GM21390 (cell line): ENCODE data around the gene ACKR3.
A peak's percentile ranks its signal among the peaks of the same experiment; 100 is the strongest.

ENCODE experiments used
- ATAC-seq: cut with Tn5 transposase; IDR thresholded peaks from one replicate; pipeline ENCODE4 v1.9.1; 2021; ENCODE audit not compliant: unreplicated experiment

Gene ACKR3

DNA sequence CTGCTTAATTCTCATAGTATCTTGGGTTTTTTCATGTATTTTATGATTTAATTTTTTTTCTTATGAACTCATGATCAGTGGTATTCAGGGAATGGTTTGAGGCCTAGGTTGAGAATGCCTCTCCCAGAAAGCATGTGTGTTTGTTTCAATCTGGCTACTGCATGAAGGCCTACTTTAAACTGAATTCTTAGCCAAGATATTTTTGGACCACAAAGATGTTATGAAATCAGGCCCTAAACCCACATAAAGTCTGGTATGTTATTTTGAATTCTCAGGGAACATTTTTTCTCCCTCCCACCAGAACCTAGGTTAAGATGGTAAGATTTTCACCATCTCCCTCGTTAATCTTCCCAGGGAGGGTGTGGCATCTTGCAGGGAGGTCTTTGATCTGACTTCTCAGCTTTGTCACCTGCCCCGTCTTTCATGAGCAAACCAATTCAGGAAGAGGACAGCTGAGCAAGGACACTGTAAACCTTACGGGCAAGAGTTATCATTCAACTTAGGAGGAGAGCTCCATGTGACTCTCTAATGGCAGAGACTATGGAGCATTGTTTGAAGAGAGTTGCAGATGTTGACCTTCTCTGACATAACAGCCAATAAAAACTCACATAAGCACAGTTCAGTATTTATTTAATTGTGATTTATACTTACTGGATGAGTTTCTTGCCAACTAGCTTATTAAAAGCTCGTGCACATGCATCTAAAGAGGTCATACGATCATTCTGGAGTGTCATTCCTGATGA, 21.3 kb upstream of the ACKR3 start:
- ATAC-seq = no peak

DNA sequence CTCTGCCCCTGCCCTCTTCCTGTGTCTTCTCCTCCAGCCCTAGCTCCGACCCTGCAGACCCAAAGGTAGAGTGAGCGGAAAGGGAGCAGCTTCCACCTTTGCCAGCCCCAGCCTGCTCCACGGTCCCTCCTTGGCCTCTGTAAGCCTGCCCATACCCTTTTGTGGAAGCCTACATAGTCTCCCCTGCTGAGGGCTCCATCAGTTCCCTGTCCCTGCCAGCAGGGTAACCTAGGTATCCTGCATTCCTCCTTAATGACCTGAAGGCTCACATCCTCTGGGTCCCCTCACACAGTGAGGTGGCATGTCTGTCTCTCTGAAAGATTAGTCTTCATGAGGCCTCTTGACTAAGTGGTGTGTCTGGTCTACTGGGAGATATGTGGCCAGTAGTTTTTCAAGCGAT, 20.5 kb upstream of the ACKR3 start:
- ATAC-seq = no peak

DNA sequence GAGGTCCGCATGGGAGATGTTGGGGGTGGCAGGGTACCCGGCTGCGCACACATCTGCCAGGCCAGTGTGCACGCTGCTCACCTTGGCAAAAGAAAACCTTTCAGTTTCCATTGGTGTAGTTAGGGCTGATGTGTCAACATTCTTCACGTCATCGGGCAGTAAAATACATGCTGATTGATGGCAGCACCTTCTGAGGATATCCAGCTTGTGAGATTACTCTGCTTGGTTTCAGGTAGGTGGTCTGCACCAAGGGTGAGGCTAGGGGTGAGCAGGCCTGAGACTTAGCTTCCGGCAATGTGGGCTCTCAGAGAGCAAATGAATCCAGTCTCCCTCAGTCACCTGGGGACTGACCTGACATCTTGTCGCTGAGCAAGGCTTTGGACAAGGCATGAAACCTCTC, 19.3 kb upstream of the ACKR3 start:
- ATAC-seq = no peak

DNA sequence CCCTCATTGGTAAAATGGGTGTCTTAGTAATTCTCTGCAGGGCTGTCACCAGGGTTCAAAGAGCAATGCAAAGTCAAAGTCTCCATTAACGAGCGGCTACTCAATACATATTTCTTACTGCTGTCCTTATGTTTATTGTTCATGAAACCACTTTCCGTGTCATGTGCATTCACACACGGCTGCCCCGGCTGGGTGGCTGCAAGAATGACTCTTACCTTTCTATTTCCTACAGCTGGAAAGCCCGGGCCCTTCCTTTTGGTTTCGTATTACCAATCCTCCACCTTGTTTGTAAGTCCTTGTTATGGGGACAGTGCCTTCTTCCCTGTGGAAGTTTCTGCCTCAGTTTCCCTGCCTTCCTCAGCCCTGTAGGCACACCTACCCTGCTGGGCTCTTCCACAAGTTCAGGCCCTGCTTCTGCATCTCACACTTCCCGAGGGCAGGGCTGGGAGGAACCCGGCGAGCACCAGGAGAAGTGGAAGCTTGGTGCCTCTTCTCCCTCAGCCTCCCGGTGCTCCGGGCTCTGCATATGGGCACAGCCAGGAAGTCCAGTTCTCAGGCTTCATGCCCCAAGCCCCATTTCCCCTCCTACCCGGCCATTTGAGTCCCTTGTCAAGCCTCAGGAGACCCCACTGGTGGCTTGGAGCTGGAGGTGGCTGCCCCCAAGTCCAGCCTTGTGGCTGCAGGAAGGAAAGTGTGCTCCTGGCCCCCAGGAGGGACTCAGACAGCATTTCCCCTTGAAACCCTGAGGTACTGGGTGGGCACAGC, 18.7 kb upstream of the ACKR3 start:
- ATAC-seq = peak; percentile 38

DNA sequence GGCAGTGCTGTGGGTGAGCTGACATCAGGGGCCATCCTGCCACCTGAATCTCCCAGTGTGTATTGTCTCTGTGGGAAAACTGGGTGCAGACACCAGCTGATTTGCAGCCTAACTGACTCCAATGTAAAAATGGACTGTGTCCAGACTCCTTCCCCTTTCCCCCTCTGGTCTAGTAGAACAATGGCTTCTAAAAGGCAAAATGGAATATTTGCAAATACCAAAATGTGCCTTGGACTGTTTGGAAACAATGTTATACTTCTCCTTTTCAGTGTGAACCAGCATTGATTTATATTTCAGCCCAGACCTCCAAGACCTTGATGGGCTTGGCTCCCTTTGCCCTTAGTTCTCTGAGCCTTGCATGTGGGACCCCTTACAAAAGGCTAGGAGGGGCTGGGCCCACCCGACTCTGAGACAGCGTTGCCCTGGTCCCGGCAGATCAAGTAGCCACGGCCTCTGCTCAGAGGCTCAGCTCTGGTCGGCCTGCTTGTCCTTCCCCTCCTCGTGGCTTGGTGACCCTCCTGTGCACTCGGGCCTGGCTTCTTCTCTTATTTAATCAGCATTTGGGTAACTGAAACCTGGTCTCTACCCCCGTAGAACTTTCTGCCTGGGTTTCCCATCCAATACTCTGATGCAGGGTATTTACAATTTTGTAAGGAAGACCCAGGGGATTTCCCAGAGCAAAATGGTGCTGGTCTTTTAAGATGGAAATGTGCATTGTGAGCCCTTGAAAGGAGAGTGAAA, 18.0 kb upstream of the ACKR3 start:
- ATAC-seq = no peak

DNA sequence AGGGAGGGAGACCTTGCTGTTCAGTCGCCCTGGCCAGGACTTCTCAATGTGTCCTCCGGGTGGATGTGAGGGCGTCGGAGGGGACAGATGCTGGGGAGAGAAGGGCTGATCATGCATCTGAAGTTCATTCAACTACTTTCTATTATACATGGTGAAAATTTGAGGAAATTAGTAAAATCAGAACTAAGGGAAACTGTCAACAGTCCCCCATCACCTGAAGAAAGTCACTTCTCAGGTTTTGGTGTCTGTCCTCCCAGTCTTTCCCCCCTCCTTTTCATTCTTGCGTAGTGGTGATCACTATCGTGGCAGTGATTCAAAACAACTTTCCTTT, 17.4 kb upstream of the ACKR3 start:
- ATAC-seq = no peak

DNA sequence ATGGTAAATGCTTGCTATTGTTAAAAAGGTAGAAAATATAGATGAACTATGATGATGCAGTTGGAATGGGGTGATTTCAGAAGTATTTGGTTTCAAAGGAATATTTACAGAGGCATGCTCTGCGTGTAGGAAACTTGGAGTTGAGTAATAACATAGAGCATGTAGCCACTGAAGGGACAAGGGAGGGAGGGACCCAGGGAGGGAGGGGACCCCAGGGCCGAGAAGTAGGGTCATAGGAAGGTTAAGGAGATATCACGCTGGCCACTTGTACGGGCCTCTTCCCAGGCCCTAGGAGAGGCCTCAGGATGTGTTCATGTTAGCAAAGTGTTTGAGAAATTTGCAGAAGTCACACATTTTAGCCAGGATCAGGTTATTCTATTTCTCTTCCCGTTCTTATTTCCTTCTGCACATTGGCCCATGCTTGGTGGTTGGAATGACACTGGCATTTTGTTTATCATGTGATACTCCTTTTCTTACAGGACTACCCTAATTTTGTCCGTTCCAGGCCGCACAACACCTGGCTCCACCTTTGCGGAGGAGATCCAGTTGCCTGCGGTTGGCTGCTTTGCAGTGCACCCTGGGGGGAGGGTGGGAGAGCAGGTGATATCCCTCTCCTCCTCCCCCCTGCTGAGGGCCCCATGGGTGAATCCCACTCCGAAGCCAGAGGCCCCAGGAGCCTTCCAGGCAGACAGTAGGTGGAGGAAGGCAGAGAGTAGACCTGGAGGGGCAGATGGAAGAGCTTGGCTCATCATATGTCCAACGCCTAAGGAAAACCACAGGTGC, 16.9 kb upstream of the ACKR3 start:
- ATAC-seq = no peak

GRCh38 chr2:236553522-236553921, 16.1 kb upstream of the ACKR3 start:
- ATAC-seq = no peak

DNA sequence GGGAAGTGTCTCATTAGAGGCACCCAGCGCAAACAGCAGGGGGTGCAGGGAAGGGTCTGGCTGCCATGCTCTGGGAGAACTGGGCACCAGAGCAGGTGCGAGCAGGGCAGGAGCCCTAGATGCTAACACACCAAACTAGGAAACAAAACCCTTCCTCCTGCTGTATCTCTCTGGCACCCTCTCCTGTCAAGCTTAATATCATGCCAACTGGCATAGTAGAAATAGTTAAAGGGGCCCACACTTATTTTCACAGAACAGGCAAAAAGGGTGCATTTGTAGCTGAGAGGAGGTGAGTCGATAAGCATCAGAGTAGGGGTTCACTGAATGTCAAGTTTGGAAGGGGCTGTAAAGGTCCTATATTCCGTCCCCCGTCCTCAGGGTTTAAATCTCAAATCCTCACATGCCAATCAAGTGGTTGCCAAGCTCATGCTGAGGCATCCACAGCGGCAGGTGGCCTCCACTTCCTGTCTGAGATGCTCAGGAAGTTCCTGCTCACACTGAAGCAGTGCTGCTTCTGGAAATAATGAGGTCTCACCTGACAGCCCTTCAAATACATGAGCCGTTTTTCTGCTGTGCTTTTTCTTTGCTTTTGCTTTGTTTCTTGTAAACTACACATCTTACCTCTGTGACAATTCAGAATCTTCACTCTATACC, 14.9 kb upstream of the ACKR3 start:
- ATAC-seq = no peak

GRCh38 chr2:236555481-236555880, 14.1 kb upstream of the ACKR3 start:
- ATAC-seq = no peak

GRCh38 chr2:236557306-236558030, 12.2 kb upstream of the ACKR3 start:
- ATAC-seq = no peak

DNA sequence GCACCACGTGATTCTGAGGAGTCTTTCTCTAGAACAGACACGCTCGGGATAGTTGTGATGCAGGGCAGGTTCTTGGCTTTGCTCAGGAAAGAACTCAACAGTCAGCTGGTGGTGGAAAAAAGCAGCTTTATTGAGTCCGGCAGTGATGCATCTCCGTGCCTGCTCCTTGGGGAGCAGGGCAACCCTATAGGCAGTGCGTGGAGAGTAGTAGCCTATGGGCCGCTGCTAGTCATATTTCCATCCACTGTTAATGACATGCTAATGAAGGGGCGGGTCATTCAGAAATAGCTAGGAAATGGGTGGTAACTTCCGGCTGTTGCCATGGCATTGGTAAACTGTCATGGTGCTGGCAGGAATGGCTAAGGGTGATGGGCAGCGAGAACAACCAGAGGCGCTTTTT, 11.6 kb upstream of the ACKR3 start:
- no peak for ATAC-seq

DNA sequence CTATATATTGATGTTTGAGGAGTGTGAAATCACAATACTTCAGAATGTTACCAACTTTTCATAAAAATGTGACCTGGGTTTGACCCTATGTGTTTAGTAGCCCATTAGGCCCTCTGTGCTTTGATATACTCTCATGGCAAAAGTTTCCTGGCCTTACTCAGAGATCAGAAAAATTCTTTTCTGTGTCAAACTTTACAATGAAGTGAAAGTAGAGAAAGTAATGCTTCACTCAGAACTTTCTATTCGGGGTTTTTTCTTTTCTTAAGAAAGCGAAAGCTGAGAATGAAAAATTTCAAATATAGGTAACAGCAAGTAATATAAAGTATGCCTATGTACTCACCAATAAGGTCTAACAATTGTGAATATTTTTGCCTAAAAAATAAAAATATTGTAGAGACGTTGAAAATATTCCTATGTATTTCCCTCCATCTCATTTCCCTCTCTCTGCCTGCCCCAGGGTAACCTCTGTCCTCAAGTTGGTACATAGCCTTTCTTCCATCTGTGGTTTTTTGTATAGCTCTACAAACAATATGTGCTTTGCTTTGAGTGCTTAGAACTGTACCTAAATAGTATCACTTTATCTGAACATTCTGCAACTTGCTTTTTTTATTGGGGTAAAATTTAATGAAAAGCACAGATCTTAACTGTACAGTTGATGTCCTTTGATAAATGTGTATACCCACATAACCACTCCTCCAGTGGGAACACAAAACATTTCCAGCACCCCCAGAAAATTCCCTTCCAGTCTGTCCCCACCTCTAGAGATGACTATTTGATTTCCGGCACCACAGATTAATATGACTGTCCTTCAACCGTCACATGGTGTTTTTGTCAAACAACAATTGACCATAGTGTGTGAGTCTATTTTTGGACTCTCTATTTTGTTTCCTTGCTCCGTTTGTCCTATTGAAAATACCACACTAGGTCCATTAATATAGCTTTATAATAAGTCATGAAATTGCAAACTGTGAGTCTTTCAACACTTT, 10.3 kb upstream of the ACKR3 start:
- ATAC-seq = peak; percentile 48

DNA sequence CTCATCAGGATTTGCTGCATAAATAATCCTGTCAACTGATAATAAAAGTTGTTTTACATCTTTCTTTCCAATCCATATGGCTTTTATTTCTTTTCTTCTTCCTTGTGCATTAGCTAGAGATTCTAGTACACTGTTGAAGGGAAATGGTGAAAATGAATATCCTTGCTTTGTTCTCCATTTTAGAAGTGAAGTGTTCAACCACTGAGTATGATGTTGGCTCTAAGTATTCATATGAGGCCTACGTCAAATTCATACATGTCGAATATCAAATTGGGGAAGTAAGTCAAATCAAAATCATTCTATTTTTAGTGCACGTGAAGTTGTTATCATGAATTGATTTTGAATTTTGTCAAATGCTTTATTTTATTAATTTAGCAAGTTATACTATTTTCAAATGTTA, 7.8 kb upstream of the ACKR3 start:
- ATAC-seq = no peak

GRCh38 chr2:236562434-236562833, 7.2 kb upstream of the ACKR3 start:
- no peak for ATAC-seq

GRCh38 chr2:236563953-236564352, 5.7 kb upstream of the ACKR3 start:
- ATAC-seq = no peak

DNA sequence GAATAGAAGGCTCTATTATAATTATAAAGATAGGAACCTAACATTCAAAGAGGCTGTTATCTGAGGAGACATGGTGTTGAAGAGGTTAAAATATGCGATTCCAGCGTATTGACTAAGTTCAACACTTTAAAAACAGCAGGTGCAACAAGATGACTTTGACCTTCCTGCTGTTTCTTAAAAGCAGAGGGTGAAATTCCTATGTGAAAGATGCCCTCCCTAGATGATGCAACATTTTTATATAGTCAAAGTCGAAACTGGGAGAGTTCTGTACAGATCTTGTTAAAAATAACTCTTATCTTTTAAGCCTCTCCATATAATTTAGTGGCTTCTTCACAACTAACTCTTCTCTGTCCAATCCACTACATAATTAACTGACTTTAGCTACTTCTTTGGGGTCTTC, 4.4 kb upstream of the ACKR3 start:
- ATAC-seq = no peak

GRCh38 chr2:236565879-236566402, 3.7 kb upstream of the ACKR3 start:
- ATAC-seq = no peak

DNA sequence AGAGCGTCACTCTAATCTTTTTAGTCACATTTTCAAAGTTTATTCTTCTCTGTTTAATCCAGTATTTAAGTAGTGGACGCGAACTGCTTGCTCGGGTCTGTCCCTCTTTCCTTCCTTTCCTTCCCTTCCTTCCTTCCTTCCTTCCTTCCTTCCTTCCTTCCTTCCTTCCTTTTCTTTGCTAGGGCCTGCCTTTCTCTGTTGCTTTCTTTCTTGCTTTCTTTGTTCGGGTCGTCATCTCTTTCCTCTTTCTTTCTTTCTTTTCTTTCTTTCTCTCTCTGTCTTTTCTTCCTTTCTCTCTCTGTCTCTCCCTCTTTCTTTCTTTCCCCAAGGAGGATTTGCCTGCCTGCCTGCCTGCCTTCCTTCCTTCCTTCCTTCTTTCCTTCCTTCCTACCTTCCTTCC, 3.0 kb upstream of the ACKR3 start:
- no peak for ATAC-seq
